ENCODE data around the gene PLEKHN1.

The PLEKHN1 gene

GRCh38 chr1:978069-978834, 12.0 kb downstream of the PLEKHN1 start:
- H4K20me1 ChIP-seq = no peaks in the 10 kb centered on the region
- peaks cover 38% of the 10 kb centered on the region for H3K27me3 ChIP-seq
- H3K4me2 ChIP-seq = no peak overlapping the region
- H3K4me1 ChIP-seq = peaks cover 26% of the 10 kb centered on the region
- TF ChIP-seq Cebpa-rat (IDR thresholded peaks at IDR 0.05) = no peak
- no peak overlapping the region for H3K9ac ChIP-seq
- no peaks in the 10 kb centered on the region for H3K36me3 ChIP-seq
- no peak overlapping the region for H3K4me3 ChIP-seq
- H3K9me3 ChIP-seq = no peaks in the 10 kb centered on the region
- H3K27ac ChIP-seq = no peak overlapping the region

- no peak for TF ChIP-seq Cebpa-rat (IDR thresholded peaks at IDR 0.05)
- Histone ChIP-seq H3K27ac (no peak overlapping the region), H3K36me3 (no peaks in the 10 kb centered on the region), H3K4me1 (peaks cover 26% of the 10 kb centered on the region), H3K4me2 (no peak overlapping the region), H3K9ac (no peak overlapping the region), H3K9me3 (no peaks in the 10 kb centered on the region), H4K20me1 (no peaks in the 10 kb centered on the region), H3K4me3 (no peak overlapping the region), H3K27me3 (peaks cover 37% of the 10 kb centered on the region)
Observed at GRCh38 chr1:978835-979743, 12.8 kb downstream of the PLEKHN1 start.

DNA sequence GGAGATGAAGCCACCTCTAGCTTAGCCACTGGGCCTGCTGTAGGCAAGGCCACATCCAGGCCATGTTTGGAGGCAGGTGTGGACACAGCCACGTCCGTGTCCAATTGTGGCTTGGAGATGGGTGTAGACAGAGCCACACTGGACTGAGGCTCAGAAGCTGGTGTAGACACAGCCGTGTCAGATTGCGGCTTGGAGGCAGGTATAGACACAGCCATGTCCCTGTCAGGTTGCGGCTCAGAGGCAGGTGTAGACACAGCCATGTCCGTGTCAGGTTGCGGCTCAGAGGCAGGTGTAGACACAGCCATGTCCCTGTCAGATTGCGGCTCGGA, 13.4 kb downstream of the PLEKHN1 start:
- no peak for TF ChIP-seq Cebpa-rat (IDR thresholded peaks at IDR 0.05)
- H3K4me1 ChIP-seq = peaks cover 26% of the 10 kb centered on the region
- H3K9ac ChIP-seq = no peak overlapping the region

DNA sequence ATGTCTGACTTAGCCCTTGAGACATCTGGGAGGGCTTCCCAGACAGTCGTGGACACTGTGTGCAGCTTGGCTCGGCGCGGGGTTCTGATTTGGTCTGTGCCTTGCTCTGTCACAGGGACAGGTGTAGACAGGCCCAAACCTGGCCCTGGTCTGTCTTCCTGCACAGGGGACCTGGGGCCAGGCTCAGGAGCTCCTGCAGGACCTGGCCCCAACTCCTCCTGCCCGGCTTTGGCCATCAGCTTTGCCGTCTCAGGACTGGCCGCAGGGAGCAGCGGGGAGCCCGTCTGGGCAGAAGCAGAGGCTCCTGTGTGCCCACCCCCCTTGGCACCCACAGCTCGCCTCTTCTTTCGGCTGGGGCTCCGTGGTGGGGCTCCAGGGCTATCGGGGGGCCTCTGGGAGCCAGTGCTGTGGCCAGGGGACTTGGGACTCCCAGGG, 13.9 kb downstream of the PLEKHN1 start:
- Histone ChIP-seq H3K4me1 (peaks cover 26% of the 10 kb centered on the region), H3K36me3 (no peaks in the 10 kb centered on the region), H3K27me3 (peaks cover 36% of the 10 kb centered on the region), H3K9ac (no peak overlapping the region), H3K4me2 (no peak overlapping the region), H3K4me3 (no peak overlapping the region), H4K20me1 (no peaks in the 10 kb centered on the region), H3K27ac (no peak overlapping the region), H3K9me3 (no peaks in the 10 kb centered on the region)
- no peak for TF ChIP-seq Cebpa-rat (IDR thresholded peaks at IDR 0.05)

More for the DNA sequence above, 13.4 kb downstream of the PLEKHN1 start:
- peaks cover 34% of the 10 kb centered on the region for H3K27me3 ChIP-seq
- H4K20me1 ChIP-seq = no peaks in the 10 kb centered on the region
- H3K9me3 ChIP-seq = no peaks in the 10 kb centered on the region
- H3K36me3 ChIP-seq = no peaks in the 10 kb centered on the region
- H3K4me2 ChIP-seq = no peak overlapping the region
- H3K27ac ChIP-seq = no peak overlapping the region
- no peak overlapping the region for H3K4me3 ChIP-seq

GRCh38 chr1:980602-981395, 14.5 kb downstream of the PLEKHN1 start:
- Histone ChIP-seq H3K27me3 (peaks cover 36% of the 10 kb centered on the region), H4K20me1 (no peaks in the 10 kb centered on the region), H3K36me3 (no peaks in the 10 kb centered on the region), H3K9ac (no peak overlapping the region), H3K27ac (no peak overlapping the region), H3K9me3 (no peaks in the 10 kb centered on the region), H3K4me1 (peaks cover 19% of the 10 kb centered on the region), H3K4me2 (no peak overlapping the region), H3K4me3 (no peak overlapping the region)
- no peak for TF ChIP-seq Cebpa-rat (IDR thresholded peaks at IDR 0.05)

DNA sequence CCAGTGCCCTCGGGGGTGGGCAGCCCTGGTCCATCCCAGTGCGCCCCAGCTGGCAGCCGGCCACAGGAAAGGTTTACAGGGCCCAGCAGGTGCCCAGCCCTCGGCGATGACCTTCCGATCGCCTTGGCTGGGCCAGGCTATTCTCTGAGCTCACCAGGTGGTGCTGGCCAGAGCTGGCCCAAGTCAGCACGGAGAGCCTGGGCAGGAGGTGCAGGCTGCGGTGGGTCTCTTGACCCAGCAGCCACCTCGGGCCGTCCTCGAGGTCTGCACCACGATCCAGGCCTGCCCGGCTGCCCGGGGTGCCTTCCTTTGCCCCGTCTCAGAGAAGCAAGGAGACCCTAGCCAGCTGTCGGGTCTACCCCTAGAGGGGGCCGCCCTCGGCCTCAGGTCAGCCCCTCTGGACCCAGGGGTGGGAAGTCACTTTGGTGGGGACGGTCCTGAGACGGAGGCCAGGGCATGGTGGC, 15.2 kb downstream of the PLEKHN1 start:
- H3K4me1 ChIP-seq = peaks cover 13% of the 10 kb centered on the region
- no peak for TF ChIP-seq Cebpa-rat (IDR thresholded peaks at IDR 0.05)
- no peak overlapping the region for H3K27ac ChIP-seq
- no peak overlapping the region for H3K4me3 ChIP-seq
- peak overlapping the region; percentile 70 for H3K4me2 ChIP-seq
- no peaks in the 10 kb centered on the region for H4K20me1 ChIP-seq
- H3K27me3 ChIP-seq = peaks cover 37% of the 10 kb centered on the region
- H3K9ac ChIP-seq = 0 out of 2 replicates have a peak overlapping the region, but pooled peaks have one; percentile 2
- H3K9me3 ChIP-seq = no peaks in the 10 kb centered on the region
- H3K36me3 ChIP-seq = no peaks in the 10 kb centered on the region

DNA sequence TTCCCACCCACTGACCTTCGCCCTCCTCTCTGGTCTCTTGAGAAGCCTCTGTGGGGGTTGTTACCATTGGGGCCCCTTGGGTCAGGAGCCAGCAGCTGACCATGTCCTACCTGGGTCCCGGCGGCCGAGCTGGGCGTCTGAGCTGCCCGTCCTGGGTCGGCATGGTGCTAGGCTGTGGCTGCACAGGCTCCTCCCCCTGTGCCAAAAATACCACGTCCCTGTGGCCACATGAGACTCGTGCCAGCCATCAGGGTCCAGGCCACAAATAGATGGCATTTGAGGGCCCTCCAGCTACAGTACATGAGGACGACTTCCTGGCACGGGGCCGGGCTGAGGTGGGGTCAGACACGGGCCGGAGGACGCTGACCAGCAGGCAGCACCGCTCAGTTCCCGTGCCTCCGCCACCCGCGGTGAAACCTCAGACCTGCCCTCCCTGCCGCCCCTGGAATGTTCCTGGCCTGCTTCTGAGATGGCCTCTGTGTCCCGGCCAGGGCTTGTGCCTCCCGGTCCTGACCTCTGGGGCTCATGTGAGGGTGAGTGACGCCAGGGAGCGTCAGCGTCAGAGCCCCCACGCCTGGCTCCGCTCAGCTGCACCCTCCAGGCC, 15.8 kb downstream of the PLEKHN1 start, which contains the start of gene PERM1:
Gene PERM1, minus strand, starts transcription at position 139 of the 604 bp plus-strand sequence. CDS start 1,064 bp downstream, outside the sequence.
- TF ChIP-seq Cebpa-rat (IDR thresholded peaks at IDR 0.05) = no peak
- Histone ChIP-seq H3K4me2 (peak within 1 kb of the TSS; percentile 70), H3K27ac (no peak within 1 kb of the TSS), H3K27me3 (peaks cover 37% of the 10 kb centered on the region), H3K36me3 (no peaks in the 10 kb centered on the region), H3K4me1 (peaks cover 13% of the 10 kb centered on the region), H3K9me3 (no peaks in the 10 kb centered on the region), H4K20me1 (no peaks in the 10 kb centered on the region), H3K4me3 (no peak within 1 kb of the TSS), H3K9ac (peak within 1 kb of the TSS; percentile 31; the same call in 1 of the 2 replicates)

DNA sequence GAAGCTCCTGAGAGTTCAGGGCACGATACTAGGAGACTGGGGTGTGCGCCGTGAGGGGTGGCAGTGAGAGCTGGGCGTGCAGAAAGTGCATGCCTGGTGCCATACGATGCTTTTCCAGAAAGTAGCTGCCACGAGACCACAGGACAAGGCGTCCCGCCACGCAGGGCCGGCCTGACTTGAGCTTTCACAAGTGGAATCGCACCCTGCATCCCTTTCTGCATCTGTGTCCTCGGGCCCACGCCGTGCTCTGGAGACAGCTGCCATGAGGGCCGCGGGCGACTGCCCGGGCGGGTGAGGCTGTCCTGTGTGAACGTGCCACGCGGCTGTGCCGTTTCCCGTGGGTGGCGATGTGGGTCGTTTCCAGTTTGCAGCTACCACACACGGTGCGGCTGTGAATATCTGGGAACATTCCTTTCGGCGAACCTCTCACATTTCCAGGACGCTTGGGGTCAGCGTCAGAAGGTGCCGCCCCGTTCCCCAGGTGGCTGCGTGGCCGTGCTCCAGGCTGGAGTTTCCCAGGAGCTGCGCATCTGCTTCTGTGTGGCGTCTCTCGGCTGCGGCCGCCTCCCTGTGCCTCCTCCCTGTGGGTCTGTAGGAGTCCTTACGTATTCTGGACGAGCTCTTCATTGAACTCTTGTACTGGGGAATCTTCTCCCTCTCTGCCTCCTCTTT, 16.6 kb downstream of the PLEKHN1 start:
- H3K9me3 ChIP-seq = no peaks in the 10 kb centered on the region
- H3K4me1 ChIP-seq = peaks cover 13% of the 10 kb centered on the region
- no peak overlapping the region for H3K27ac ChIP-seq
- no peaks in the 10 kb centered on the region for H4K20me1 ChIP-seq
- H3K36me3 ChIP-seq = no peaks in the 10 kb centered on the region
- TF ChIP-seq Cebpa-rat (IDR thresholded peaks at IDR 0.05) = no peak
- no peak overlapping the region for H3K4me3 ChIP-seq
- H3K4me2 ChIP-seq = no peak overlapping the region
- H3K9ac ChIP-seq = no peak overlapping the region; the same call in 1 of the 2 replicates
- peaks cover 37% of the 10 kb centered on the region for H3K27me3 ChIP-seq

All from BLaER1 (cell line).